AG09319 (cell line): ENCODE results near the gene PADI1.
A peak's percentile ranks its signal among the peaks of the same experiment; 100 is the strongest.

ENCODE experiments used
- DNase-seq: peaks from one replicate; pipeline ENCODE4 v3.0.0-alpha.2; 2010; ENCODE audit warnings: low read depth; ENCODE audit errors: extremely low read depth
- CTCF ChIP-seq: IDR thresholded peaks from 2 replicates; pipeline ENCODE4 v1.5.1; 2011; ENCODE audit warnings: low read depth, mild to moderate bottlenecking, inconsistent platforms, low read length, moderate library complexity

The PADI1 gene

GRCh38 chr1:17207540-17207939, 2.6 kb downstream of the PADI1 start:
- no peak for TF ChIP-seq CTCF
- DNase-seq = no peak

- DNase-seq = peak; percentile 10
- TF ChIP-seq CTCF = no peak
These were observed 3.1 kb downstream of the PADI1 start for GRCh38 chr1:17207966-17208418.

- no peak for DNase-seq
- no peak for TF ChIP-seq CTCF
These were observed 3.6 kb downstream of the PADI1 start for GRCh38 chr1:17208546-17208945.

GRCh38 chr1:17209430-17209829, 4.5 kb downstream of the PADI1 start:
- TF ChIP-seq CTCF = no peak
- no peak for DNase-seq

GRCh38 chr1:17210176-17210575, 5.2 kb downstream of the PADI1 start:
- no peak for DNase-seq
- TF ChIP-seq CTCF = no peak

- TF ChIP-seq CTCF = no peak
- DNase-seq = no peak
These were observed 6.4 kb downstream of the PADI1 start for GRCh38 chr1:17211377-17211776.

- DNase-seq = no peak
- no peak for TF ChIP-seq CTCF
These were observed 7.1 kb downstream of the PADI1 start for GRCh38 chr1:17212009-17212408.
